HepG2 (cell line): ENCODE measurements around the gene PRKCE. TPM values are rescaled to one million over a fixed set of nuclear protein-coding genes. Genes with fewer than 3 reads are reported as not detected.

ENCODE experiments used
- ARID5B ChIP-seq: IDR thresholded peaks from 2 replicates; pipeline ENCODE4 v1.4.0; 2020; ENCODE audit warnings: mild to moderate bottlenecking, missing genetic modification reagents
- HOMEZ ChIP-seq: IDR thresholded peaks from 2 replicates; pipeline ENCODE4 v1.6.1; 2016; ENCODE audit warnings: low read depth
- SAFB2 ChIP-seq: sonication (generic); formaldehyde crosslinking; IDR thresholded peaks from 2 replicates; pipeline ENCODE4 v1.5.1; 2020; ENCODE audit warnings: missing genetic modification reagents, low read depth, mild to moderate bottlenecking, borderline replicate concordance
- ZNF589 ChIP-seq: sonication (generic); formaldehyde crosslinking; conservative IDR thresholded peaks from 2 replicates; pipeline ENCODE4 v1.8.0; 2022; ENCODE audit warnings: mild to moderate bottlenecking, moderate library complexity, missing genetic modification reagents
- polyA plus RNA-seq, 8 experiments: library from polyadenylated mRNA; depleted of rRNA in 3 of 8; stranded (reverse) in 7 of 8; unstranded in 1 of 8; fragments of >200 nt; fragmentation: Illumina TruSeq in 4 of 8; extraction: Trizol in 4 of 8; gene quantifications; 2 replicates each; pipeline versions ENCODE4 v1.2.1 to v1.2.3, GENCODE V29; 2011 to 2016; ENCODE audit warnings: low read depth in 4 of 8, missing spikeins in 1 of 8, mixed read lengths in 1 of 8; ENCODE audit not compliant: insufficient read depth in 1 of 8
- total RNA-seq, 5 experiments: library from RNA; depleted of rRNA; stranded (reverse); fragments of >200 nt; fragmentation: Illumina TruSeq; extraction: Trizol; gene quantifications; 2 replicates each; pipeline ENCODE4 v1.2.3, GENCODE V29; 2016; ENCODE audit warnings: low read depth in 1 of 5
- TF ChIP-seq, protein P1 (sequence below): sonication (generic); formaldehyde crosslinking; IDR thresholded peaks from 2 replicates; pipeline ENCODE4 v1.4.0; 2020; ENCODE audit warnings: missing genetic modification reagents, mild to moderate bottlenecking, borderline replicate concordance
- TF ChIP-seq, protein P2 (sequence below): sonication (generic); IDR thresholded peaks from 2 replicates; pipeline ENCODE4 v1.6.1; 2016; ENCODE audit warnings: low read depth, borderline replicate concordance

Gene PRKCE
- total and polyA plus RNA-seq, 2 of the 13 experiments (the other 11 are each of a cell fraction or from before 2014, with no cell fraction given): 1.0 to 3.9 TPM

GRCh38 chr2:46135228-46135855, 483.9 kb downstream of the PRKCE start (continued):
- TF ChIP-seq, protein P1, sequence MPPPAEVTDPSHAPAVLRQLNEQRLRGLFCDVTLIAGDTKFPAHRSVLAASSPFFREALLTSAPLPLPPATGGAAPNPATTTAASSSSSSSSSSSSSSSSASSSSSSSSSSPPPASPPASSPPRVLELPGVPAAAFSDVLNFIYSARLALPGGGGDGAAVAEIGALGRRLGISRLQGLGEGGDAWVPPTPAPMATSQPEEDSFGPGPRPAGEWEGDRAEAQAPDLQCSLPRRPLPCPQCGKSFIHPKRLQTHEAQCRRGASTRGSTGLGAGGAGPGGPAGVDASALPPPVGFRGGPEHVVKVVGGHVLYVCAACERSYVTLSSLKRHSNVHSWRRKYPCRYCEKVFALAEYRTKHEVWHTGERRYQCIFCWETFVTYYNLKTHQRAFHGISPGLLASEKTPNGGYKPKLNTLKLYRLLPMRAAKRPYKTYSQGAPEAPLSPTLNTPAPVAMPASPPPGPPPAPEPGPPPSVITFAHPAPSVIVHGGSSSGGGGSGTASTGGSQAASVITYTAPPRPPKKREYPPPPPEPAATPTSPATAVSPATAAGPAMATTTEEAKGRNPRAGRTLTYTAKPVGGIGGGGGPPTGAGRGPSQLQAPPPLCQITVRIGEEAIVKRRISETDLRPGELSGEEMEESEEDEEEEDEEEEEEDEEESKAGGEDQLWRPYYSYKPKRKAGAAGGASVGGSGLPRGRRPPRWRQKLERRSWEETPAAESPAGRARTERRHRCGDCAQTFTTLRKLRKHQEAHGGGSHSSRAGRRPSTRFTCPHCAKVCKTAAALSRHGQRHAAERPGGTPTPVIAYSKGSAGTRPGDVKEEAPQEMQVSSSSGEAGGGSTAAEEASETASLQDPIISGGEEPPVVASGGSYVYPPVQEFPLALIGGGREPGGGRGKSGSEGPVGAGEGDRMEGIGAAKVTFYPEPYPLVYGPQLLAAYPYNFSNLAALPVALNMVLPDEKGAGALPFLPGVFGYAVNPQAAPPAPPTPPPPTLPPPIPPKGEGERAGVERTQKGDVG: no peak
- TF ChIP-seq SAFB2 (CRISPR knock-in tag) (no peak), ZNF589 (no peak), ARID5B (CRISPR knock-in tag) (no peak), HOMEZ (CRISPR knock-in tag) (no peak)
- TF ChIP-seq, protein P2, sequence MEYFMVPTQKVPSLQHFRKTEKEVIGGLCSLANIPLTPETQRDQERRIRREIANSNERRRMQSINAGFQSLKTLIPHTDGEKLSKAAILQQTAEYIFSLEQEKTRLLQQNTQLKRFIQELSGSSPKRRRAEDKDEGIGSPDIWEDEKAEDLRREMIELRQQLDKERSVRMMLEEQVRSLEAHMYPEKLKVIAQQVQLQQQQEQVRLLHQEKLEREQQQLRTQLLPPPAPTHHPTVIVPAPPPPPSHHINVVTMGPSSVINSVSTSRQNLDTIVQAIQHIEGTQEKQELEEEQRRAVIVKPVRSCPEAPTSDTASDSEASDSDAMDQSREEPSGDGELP: no peak
